Left lung (tissue), 10 donors: ENCODE measurements around the gene KRTAP19-3. TPM values are rescaled to one million over a fixed set of nuclear protein-coding genes. Genes with fewer than 3 reads are reported as not detected.

Experiments
- ATAC-seq: fragments of 200-7000 bp; cut with Tn5 transposase; one replicate; pipeline ENCODE4 v1.9.1; 2020; ENCODE audit warnings: moderate library complexity
- DNase-seq, 4 donors: peaks; one replicate each; pipeline ENCODE4 v3.0.0-alpha.2; 2013 to 2020
- H3K27ac ChIP-seq, 2 donors: fragments of 200-600 bp; sonication (generic) in 1 of 2; one replicate each; pipeline versions ENCODE4 v1.5.0 to v1.8.0; 2020 to 2021
- H3K27me3 ChIP-seq, 2 donors: fragments of 200-600 bp; sonication (generic) in 1 of 2; one replicate each; pipeline versions ENCODE4 v1.5.0 to v1.8.0; 2020 to 2021
- H3K36me3 ChIP-seq, 2 donors: fragments of 200-600 bp; sonication (generic) in 1 of 2; one replicate each; pipeline versions ENCODE4 v1.5.0 to v1.8.0; 2020 to 2021
- H3K4me1 ChIP-seq, 2 donors: fragments of 200-600 bp; one replicate each; pipeline ENCODE4 v1.8.0; 2021
- H3K4me3 ChIP-seq, 2 donors: fragments of 200-600 bp; sonication (generic) in 1 of 2; one replicate each; pipeline versions ENCODE4 v1.5.0 to v1.8.0; 2020 to 2021; ENCODE audit warnings: mild to moderate bottlenecking in 1 of 2
- H3K9me3 ChIP-seq, 2 donors: fragments of 200-600 bp; sonication (generic) in 1 of 2; one replicate each; pipeline versions ENCODE4 v1.5.0 to v1.8.0; 2020 to 2021
- intact Hi-C, 2 donors: fragments of 100-400 bp; cut with DNase I; formaldehyde crosslinking; loops; one replicate each; pipeline versions ENCODE4 v1.11.2 to v1.14.2; 2022
- polyA plus RNA-seq, 6 donors: library from polyadenylated mRNA; unstranded; fragments of 120-200 nt; gene quantifications; one replicate each; pipeline ENCODE4 v1.2.1, GENCODE V29; 2013; ENCODE audit not compliant: insufficient read length in 6 of 6
- total RNA-seq, 2 donors: library from RNA; stranded (reverse); fragmentation: NEBNext Ultra II Directional; extraction: Animal tissue kit (Norgen Biotek cat#: 25700); gene quantifications; one replicate each; pipeline ENCODE4 v1.2.1, GENCODE V29; 2021
- TF ChIP-seq, protein P1 (sequence below), 2 donors: fragments of 200-600 bp; sonication (generic) in 1 of 2; IDR thresholded peaks; one replicate each; pipeline versions ENCODE4 v1.5.0 to v1.8.0; 2021; ENCODE audit warnings: antibody characterized with exemption in 2 of 2
- donor health status: DM: no; HTN: yes; CAD: no.
- donor health status: DM: no; HTN: no; CAD: no.

Gene KRTAP19-3
- total and polyA plus RNA-seq, 8 donors, result not detected

- no peaks in the 10 kb centered on the region for H3K36me3 ChIP-seq
- no peaks in the 10 kb centered on the region for H3K27me3 ChIP-seq
- TF ChIP-seq, protein P1, sequence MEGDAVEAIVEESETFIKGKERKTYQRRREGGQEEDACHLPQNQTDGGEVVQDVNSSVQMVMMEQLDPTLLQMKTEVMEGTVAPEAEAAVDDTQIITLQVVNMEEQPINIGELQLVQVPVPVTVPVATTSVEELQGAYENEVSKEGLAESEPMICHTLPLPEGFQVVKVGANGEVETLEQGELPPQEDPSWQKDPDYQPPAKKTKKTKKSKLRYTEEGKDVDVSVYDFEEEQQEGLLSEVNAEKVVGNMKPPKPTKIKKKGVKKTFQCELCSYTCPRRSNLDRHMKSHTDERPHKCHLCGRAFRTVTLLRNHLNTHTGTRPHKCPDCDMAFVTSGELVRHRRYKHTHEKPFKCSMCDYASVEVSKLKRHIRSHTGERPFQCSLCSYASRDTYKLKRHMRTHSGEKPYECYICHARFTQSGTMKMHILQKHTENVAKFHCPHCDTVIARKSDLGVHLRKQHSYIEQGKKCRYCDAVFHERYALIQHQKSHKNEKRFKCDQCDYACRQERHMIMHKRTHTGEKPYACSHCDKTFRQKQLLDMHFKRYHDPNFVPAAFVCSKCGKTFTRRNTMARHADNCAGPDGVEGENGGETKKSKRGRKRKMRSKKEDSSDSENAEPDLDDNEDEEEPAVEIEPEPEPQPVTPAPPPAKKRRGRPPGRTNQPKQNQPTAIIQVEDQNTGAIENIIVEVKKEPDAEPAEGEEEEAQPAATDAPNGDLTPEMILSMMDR (IDR thresholded peaks at IDR 0.05), result no peak
- H3K27ac ChIP-seq, result no peak overlapping the region
- no peak overlapping the region for H3K4me3 ChIP-seq
- intact Hi-C loops, result no loop called here
- no peak for ATAC-seq
- H3K4me1 ChIP-seq, result no peaks in the 10 kb centered on the region
- DNase-seq, result no peak
- H3K9me3 ChIP-seq, result no peaks in the 10 kb centered on the region
Observed at GRCh38 chr21:30447056-30447455, 44.8 kb downstream of the KRTAP19-3 start.

GRCh38 chr21:30444204-30444603 is 47.6 kb downstream of the KRTAP19-3 start:
- H3K36me3 ChIP-seq, result no peaks in the 10 kb centered on the region
- no peak overlapping the region for H3K27ac ChIP-seq
- TF ChIP-seq, protein P1 (IDR thresholded peaks at IDR 0.05), result no peak
- H3K27me3 ChIP-seq, result no peaks in the 10 kb centered on the region
- H3K9me3 ChIP-seq, result no peaks in the 10 kb centered on the region
- ATAC-seq (no peak), DNase-seq (no peak)
- H3K4me1 ChIP-seq, result no peaks in the 10 kb centered on the region
- intact Hi-C loops, result no loop called here
- no peak overlapping the region for H3K4me3 ChIP-seq

DNA sequence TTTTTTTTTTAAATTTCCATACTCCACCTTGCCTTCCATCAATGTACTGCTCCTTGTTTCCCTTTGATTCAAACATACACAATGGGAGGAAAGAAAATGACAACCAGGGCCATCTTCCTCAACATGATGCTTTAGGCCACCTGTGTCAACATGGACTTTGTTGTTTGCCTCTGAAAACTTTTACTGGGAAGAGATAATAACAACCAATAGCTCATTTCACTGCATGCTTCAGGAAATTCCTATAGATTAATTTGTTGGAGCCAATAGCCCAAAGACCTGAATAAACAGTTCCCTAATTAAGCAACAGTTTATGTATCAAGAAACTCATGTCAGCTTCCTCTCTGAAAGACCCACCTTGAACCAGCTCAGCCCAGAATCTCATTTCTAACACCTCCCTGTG is 48.6 kb downstream of the KRTAP19-3 start:
- Histone ChIP-seq H3K4me1 (no peaks in the 10 kb centered on the region), H3K4me3 (no peak overlapping the region), H3K27me3 (no peaks in the 10 kb centered on the region), H3K27ac (no peak overlapping the region), H3K9me3 (no peaks in the 10 kb centered on the region), H3K36me3 (no peaks in the 10 kb centered on the region)
- TF ChIP-seq, protein P1 (IDR thresholded peaks at IDR 0.05), result no peak
- ATAC-seq (no peak), DNase-seq (no peak)
- intact Hi-C loops, result no loop called here

Other genes starting within 250 kb of the KRTAP19-3 start
- gene KRTAP24-1, start 209.1 kb downstream of the KRTAP19-3 start, total RNA-seq, result not detected
- not detected for gene KRTAP24-1, start 209.1 kb downstream of the KRTAP19-3 start, polyA plus RNA-seq
- gene KRTAP25-1, start 202.5 kb downstream of the KRTAP19-3 start, total RNA-seq, result not detected
- not detected for gene KRTAP25-1, start 202.5 kb downstream of the KRTAP19-3 start, polyA plus RNA-seq
- gene KRTAP26-1, start 171.7 kb downstream of the KRTAP19-3 start, total RNA-seq, result not detected
- not detected for gene KRTAP26-1, start 171.7 kb downstream of the KRTAP19-3 start, polyA plus RNA-seq
- not detected for gene KRTAP27-1, start 154.3 kb downstream of the KRTAP19-3 start, total RNA-seq
- gene KRTAP27-1, start 154.3 kb downstream of the KRTAP19-3 start, polyA plus RNA-seq, result not detected
- gene KRTAP23-1, start 143.4 kb downstream of the KRTAP19-3 start, total RNA-seq, result not detected
- not detected for gene KRTAP23-1, start 143.4 kb downstream of the KRTAP19-3 start, polyA plus RNA-seq
- not detected for gene KRTAP13-2, start 119.7 kb downstream of the KRTAP19-3 start, total RNA-seq
- not detected for gene KRTAP13-2, start 119.7 kb downstream of the KRTAP19-3 start, polyA plus RNA-seq
- gene KRTAP13-1, start 96.0 kb downstream of the KRTAP19-3 start, total RNA-seq, result not detected
- gene KRTAP13-1, start 96.0 kb downstream of the KRTAP19-3 start, polyA plus RNA-seq, result not detected
- gene KRTAP13-3, start 66.1 kb downstream of the KRTAP19-3 start, total RNA-seq, result not detected
- gene KRTAP13-3, start 66.1 kb downstream of the KRTAP19-3 start, polyA plus RNA-seq, result not detected
- not detected for gene KRTAP13-4, start 61.8 kb downstream of the KRTAP19-3 start, total RNA-seq
- gene KRTAP13-4, start 61.8 kb downstream of the KRTAP19-3 start, polyA plus RNA-seq, result not detected
- not detected for gene KRTAP15-1, start 51.7 kb downstream of the KRTAP19-3 start, total RNA-seq
- gene KRTAP15-1, start 51.7 kb downstream of the KRTAP19-3 start, polyA plus RNA-seq, result not detected
- not detected for gene KRTAP19-1, start 11.6 kb downstream of the KRTAP19-3 start, total RNA-seq
- gene KRTAP19-1, start 11.6 kb downstream of the KRTAP19-3 start, polyA plus RNA-seq, result not detected
- gene KRTAP19-2, start 4.6 kb downstream of the KRTAP19-3 start, total RNA-seq, result not detected
- not detected for gene KRTAP19-2, start 4.6 kb downstream of the KRTAP19-3 start, polyA plus RNA-seq
- not detected for gene KRTAP19-4, start 5.2 kb upstream of the KRTAP19-3 start, total RNA-seq
- gene KRTAP19-4, start 5.2 kb upstream of the KRTAP19-3 start, polyA plus RNA-seq, result not detected
- not detected for gene KRTAP19-5, start 10.1 kb upstream of the KRTAP19-3 start, total RNA-seq
- not detected for gene KRTAP19-5, start 10.1 kb upstream of the KRTAP19-3 start, polyA plus RNA-seq
- gene KRTAP19-6, start 49.9 kb upstream of the KRTAP19-3 start, total RNA-seq, result not detected
- gene KRTAP19-6, start 49.9 kb upstream of the KRTAP19-3 start, polyA plus RNA-seq, result not detected
- gene KRTAP19-7, start 69.3 kb upstream of the KRTAP19-3 start, total RNA-seq, result not detected
- not detected for gene KRTAP19-7, start 69.3 kb upstream of the KRTAP19-3 start, polyA plus RNA-seq
- not detected for gene KRTAP22-2, start 98.4 kb upstream of the KRTAP19-3 start, total RNA-seq
- gene KRTAP22-2, start 98.4 kb upstream of the KRTAP19-3 start, polyA plus RNA-seq, result not detected
- gene KRTAP6-3, start 100.4 kb upstream of the KRTAP19-3 start, total RNA-seq, result not detected
- not detected for gene KRTAP6-3, start 100.4 kb upstream of the KRTAP19-3 start, polyA plus RNA-seq
- gene KRTAP6-2, start 106.9 kb upstream of the KRTAP19-3 start, total RNA-seq, result not detected
- not detected for gene KRTAP6-2, start 106.9 kb upstream of the KRTAP19-3 start, polyA plus RNA-seq
- gene KRTAP22-1, start 109.1 kb upstream of the KRTAP19-3 start, total RNA-seq, result not detected
- not detected for gene KRTAP22-1, start 109.1 kb upstream of the KRTAP19-3 start, polyA plus RNA-seq
- not detected for gene KRTAP6-1, start 121.9 kb upstream of the KRTAP19-3 start, total RNA-seq
- gene KRTAP6-1, start 121.9 kb upstream of the KRTAP19-3 start, polyA plus RNA-seq, result not detected
- not detected for gene KRTAP20-1, start 124.4 kb upstream of the KRTAP19-3 start, total RNA-seq
- gene KRTAP20-1, start 124.4 kb upstream of the KRTAP19-3 start, polyA plus RNA-seq, result not detected
- not detected for gene KRTAP20-4, start 128.6 kb upstream of the KRTAP19-3 start, total RNA-seq
- gene KRTAP20-4, start 128.6 kb upstream of the KRTAP19-3 start, polyA plus RNA-seq, result not detected
- not detected for gene KRTAP20-2, start 143.2 kb upstream of the KRTAP19-3 start, total RNA-seq
- gene KRTAP20-2, start 143.2 kb upstream of the KRTAP19-3 start, polyA plus RNA-seq, result not detected
- gene KRTAP20-3, start 150.9 kb upstream of the KRTAP19-3 start, total RNA-seq, result not detected
- not detected for gene KRTAP20-3, start 150.9 kb upstream of the KRTAP19-3 start, polyA plus RNA-seq
- not detected for gene KRTAP21-3, start 226.8 kb upstream of the KRTAP19-3 start, total RNA-seq
- not detected for gene KRTAP21-3, start 226.8 kb upstream of the KRTAP19-3 start, polyA plus RNA-seq